Body of pancreas (tissue), 4 donors: ENCODE measurements around the gene PCDH9.

Source experiments
- CTCF ChIP-seq, 7 experiments: fragments of 450-650 bp in 4 of 7; fragments of 200-600 bp in 3 of 7; sonication (generic) in 3 of 7; IDR thresholded peaks; one replicate each; pipeline ENCODE4 v1.5.1; 2016 to 2019; ENCODE audit warnings: antibody characterized with exemption in 7 of 7
- POLR2A ChIP-seq, 3 donors: fragments of 450-650 bp; IDR thresholded peaks; one replicate each; pipeline ENCODE4 v1.6.1; 2016; ENCODE audit warnings: antibody characterized with exemption in 3 of 3, mild to moderate bottlenecking in 2 of 3

- no peak for TF ChIP-seq CTCF (IDR thresholded peaks at IDR 0.05)
- TF ChIP-seq POLR2A (IDR thresholded peaks at IDR 0.05), result no peak
Measured at GRCh38 chr13:66440938-66441337, 789.2 kb downstream of the PCDH9 start.
